HAP-1 (cell line): ENCODE measurements around the gene ZBTB3.
A peak's percentile ranks its signal among the peaks of the same experiment; 100 is the strongest.
"Not testable (repeated sequence)": the region's sequence is repeated elsewhere in the genome, so short reads cannot be mapped to it uniquely, and the experiment has no call there.

Experiments
- DNase-seq, 2 experiments: peaks; one replicate each; pipeline ENCODE4 v3.0.0-alpha.2; 2016 to 2020; ENCODE audit warnings: low spot score in 2 of 2
- H3K27me3 ChIP-seq: fragments of 250-450 bp; sonication (Bioruptor Pico); 2 replicates; pipeline ENCODE4 v1.5.1; 2020; ENCODE audit warnings: low read depth, mild to moderate bottlenecking, moderate library complexity
- H3K36me3 ChIP-seq: fragments of 250-450 bp; sonication (Bioruptor Pico); replicated peaks from 2 replicates; pipeline ENCODE4 v1.5.1; 2020; ENCODE audit warnings: mild to moderate bottlenecking
- H3K4me1 ChIP-seq: fragments of 250-450 bp; sonication (Bioruptor Pico); 2 replicates; pipeline ENCODE4 v1.5.1; 2020; ENCODE audit warnings: mild to moderate bottlenecking
- H3K4me3 ChIP-seq: fragments of 250-450 bp; sonication (Bioruptor Pico); 2 replicates; pipeline ENCODE4 v1.5.1; 2020; ENCODE audit warnings: mild to moderate bottlenecking, moderate library complexity
- H3K9me3 ChIP-seq: fragments of 250-450 bp; sonication (Bioruptor Pico); 2 replicates; pipeline ENCODE4 v1.5.1; 2020; ENCODE audit warnings: mild to moderate bottlenecking, moderate library complexity
- in situ Hi-C: fragments of 300-500 bp; cut with MboI; formaldehyde crosslinking; loops from 3 replicates; pipeline ENCODE4 v1.14.3; 2020; ENCODE audit warnings: low sequenced_read_pairs, inconsistent platforms, mixed read lengths

ZBTB3 gene

DNA sequence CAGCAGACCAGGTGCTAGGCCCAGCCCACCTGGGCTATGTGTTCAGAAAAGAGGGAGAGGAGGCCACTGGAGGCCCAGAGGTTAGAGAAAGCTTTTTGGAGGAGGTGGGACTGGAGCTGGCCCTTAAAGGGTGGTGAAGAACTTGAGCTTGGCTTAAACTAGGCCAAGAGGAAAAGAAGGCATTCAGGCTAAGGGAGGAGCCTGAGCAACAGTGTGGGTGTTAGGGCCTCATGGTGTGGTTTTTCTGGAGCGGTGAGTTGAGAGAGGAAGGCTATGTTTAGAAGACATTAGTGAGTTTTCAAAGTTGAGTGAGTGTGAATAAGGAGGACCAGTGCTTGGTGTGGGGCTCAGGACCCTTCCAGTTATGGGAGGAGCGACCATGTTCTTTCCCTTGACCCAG, 23.4 kb upstream of the ZBTB3 start:
- H3K9me3 ChIP-seq: no peaks in the 10 kb centered on the region
- no peak overlapping the region for H3K4me3 ChIP-seq
- no peaks in the 10 kb centered on the region for H3K4me1 ChIP-seq
- DNase-seq: no peak
- peaks cover 28% of the 10 kb centered on the region for H3K36me3 ChIP-seq
- in situ Hi-C loops: no loop called here
- H3K27me3 ChIP-seq: no peaks in the 10 kb centered on the region

DNA sequence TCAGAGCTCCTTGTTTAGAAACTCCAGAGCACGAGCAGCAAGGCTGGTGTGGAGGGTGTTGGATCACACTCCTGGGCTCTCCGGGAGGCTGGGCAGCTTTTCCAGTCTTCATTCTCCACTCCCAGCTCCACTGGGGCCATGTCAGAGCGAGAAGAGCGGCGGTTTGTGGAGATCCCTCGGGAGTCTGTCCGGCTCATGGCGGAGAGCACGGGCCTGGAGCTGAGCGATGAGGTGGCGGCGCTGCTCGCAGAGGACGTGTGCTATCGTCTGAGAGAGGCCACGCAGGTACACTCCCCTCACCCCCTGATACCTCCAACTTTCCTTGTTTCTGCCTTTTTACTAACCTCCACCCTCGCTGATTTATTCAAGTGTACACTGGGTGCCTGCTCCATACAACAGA, 21.7 kb upstream of the ZBTB3 start:
- Histone ChIP-seq H3K36me3 (peaks cover 21% of the 10 kb centered on the region; the same call in 1 of the 2 replicates), H3K27me3 (no peaks in the 10 kb centered on the region), H3K9me3 (no peaks in the 10 kb centered on the region), H3K4me1 (peaks cover 9% of the 10 kb centered on the region), H3K4me3 (no peak overlapping the region)
- DNase-seq: no peak
- in situ Hi-C loops: no loop called here

GRCh38 chr11:62774407-62774806, 20.4 kb upstream of the ZBTB3 start:
- H3K27me3 ChIP-seq: no peaks in the 10 kb centered on the region
- in situ Hi-C loops: no loop called here
- peaks cover 17% of the 10 kb centered on the region for H3K4me1 ChIP-seq
- no peaks in the 10 kb centered on the region for H3K9me3 ChIP-seq
- H3K36me3 ChIP-seq: peaks cover 19% of the 10 kb centered on the region; the same call in 1 of the 2 replicates
- no peak for DNase-seq
- no peak overlapping the region for H3K4me3 ChIP-seq

- DNase-seq: peak; percentile 99
- Histone ChIP-seq H3K4me1 (peaks cover 17% of the 10 kb centered on the region), H3K36me3 (peaks cover 15% of the 10 kb centered on the region), H3K27me3 (no peaks in the 10 kb centered on the region), H3K9me3 (no peaks in the 10 kb centered on the region), H3K4me3 (peak within 1 kb of the TSS; percentile 52)
- in situ Hi-C loops: no loop called here
These were observed 17.4 kb upstream of the ZBTB3 start, which contains the start of gene TAF6L for GRCh38 chr11:62771144-62772021. Gene TAF6L (plus strand): TSS chr11:62771396. CDS start chr11:62775784, 4,388 bp downstream.

DNA sequence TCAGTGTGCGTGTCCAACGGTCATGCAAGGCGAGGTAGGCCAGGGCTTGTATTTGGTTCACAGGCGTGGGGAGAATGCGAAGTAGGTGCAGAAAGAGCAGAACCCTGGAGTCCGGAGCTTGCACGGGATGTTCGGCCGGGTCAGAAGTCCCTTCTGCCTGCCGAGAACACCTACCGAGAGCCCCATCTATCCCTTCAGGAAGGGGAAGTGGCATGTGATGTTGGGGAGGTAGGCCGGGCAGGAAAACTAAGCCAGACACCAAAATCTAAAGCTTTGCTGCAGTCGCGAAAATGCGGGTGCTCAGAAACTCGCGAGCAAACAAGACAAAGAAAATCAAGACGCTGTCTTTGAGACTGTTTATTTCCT, 16.8 kb upstream of the ZBTB3 start:
- Histone ChIP-seq H3K4me3 (peak overlapping the region; percentile 52), H3K36me3 (peaks cover 9% of the 10 kb centered on the region), H3K27me3 (no peaks in the 10 kb centered on the region), H3K9me3 (no peaks in the 10 kb centered on the region), H3K4me1 (peaks cover 17% of the 10 kb centered on the region)
- in situ Hi-C loops: no loop called here
- peak in 1 of 2 experiments; percentile 38 for DNase-seq

GRCh38 chr11:62760867-62761227, 6.9 kb upstream of the ZBTB3 start:
- H3K9me3 ChIP-seq, H3K36me3 ChIP-seq, in situ Hi-C loops, H3K27me3 ChIP-seq: not testable (repeated sequence)
- Histone ChIP-seq H3K4me1 (peaks cover 11% of the 10 kb centered on the region), H3K4me3 (peak overlapping the region; percentile 91)
- peak in 1 of 2 experiments; percentile 39 for DNase-seq

- no peak overlapping the region for H3K4me3 ChIP-seq
- in situ Hi-C loops: no loop called here
- H3K4me1 ChIP-seq: peaks cover 14% of the 10 kb centered on the region
- peaks cover 3% of the 10 kb centered on the region; the same call in 1 of the 2 replicates for H3K36me3 ChIP-seq
- no peak for DNase-seq
- H3K27me3 ChIP-seq: no peaks in the 10 kb centered on the region
- H3K9me3 ChIP-seq: no peaks in the 10 kb centered on the region
These were observed 4.2 kb upstream of the ZBTB3 start for GRCh38 chr11:62757846-62758788.

GRCh38 chr11:62755086-62755615, 1.2 kb upstream of the ZBTB3 start:
- no peak for DNase-seq
- Histone ChIP-seq H3K4me1 (peaks cover 3% of the 10 kb centered on the region; the same call in 1 of the 2 replicates), H3K27me3 (no peaks in the 10 kb centered on the region), H3K36me3 (peaks cover 15% of the 10 kb centered on the region), H3K9me3 (no peaks in the 10 kb centered on the region), H3K4me3 (no peak overlapping the region)
- in situ Hi-C loops: no loop called here

- in situ Hi-C loops: no loop called here
- Histone ChIP-seq H3K9me3 (no peaks in the 10 kb centered on the region), H3K27me3 (no peaks in the 10 kb centered on the region), H3K4me3 (peak overlapping the region; percentile 89), H3K4me1 (peaks cover 8% of the 10 kb centered on the region), H3K36me3 (peaks cover 15% of the 10 kb centered on the region)
- no peak for DNase-seq
These were observed 795 bp downstream of the ZBTB3 start for GRCh38 chr11:62752994-62753735.

DNA sequence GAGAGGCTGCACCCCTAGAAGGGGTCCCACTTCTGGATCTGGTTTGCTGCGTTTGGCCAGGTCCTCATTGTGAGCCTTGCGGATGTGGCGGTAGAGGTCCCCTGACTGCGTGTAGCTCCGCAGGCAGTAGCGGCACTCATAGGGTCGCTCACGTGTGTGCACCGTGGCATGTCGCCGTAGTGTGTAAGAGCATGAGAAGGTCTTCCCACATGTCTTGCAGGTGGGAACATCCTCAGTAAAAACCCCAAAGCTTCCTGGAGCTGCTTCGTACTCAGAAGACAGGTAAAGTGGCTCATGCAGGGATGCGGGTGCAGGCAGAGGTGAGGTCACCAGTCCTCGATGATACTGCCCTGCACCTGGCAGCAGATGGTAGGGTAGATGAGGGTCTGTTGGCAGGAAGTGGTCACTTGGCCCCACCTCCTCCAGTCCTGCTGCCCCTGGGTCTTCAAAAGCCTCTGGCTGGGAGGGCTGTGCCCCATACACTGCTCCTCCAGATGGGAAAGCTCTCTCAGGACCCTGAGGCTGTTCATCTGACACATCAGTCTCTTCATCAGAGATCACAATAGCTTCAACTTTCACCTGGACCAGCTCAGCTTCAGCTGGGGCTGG, 1.7 kb downstream of the ZBTB3 start:
- Histone ChIP-seq H3K27me3 (no peaks in the 10 kb centered on the region), H3K36me3 (peaks cover 15% of the 10 kb centered on the region), H3K4me1 (peaks cover 17% of the 10 kb centered on the region), H3K9me3 (no peaks in the 10 kb centered on the region), H3K4me3 (no peak overlapping the region)
- no peak for DNase-seq
- in situ Hi-C loops: no loop called here

GRCh38 chr11:62749931-62750330, 4.0 kb downstream of the ZBTB3 start:
- Histone ChIP-seq H3K36me3 (peaks cover 15% of the 10 kb centered on the region), H3K4me1 (peaks cover 17% of the 10 kb centered on the region)
- DNase-seq, H3K27me3 ChIP-seq, in situ Hi-C loops, H3K4me3 ChIP-seq, H3K9me3 ChIP-seq: not testable (repeated sequence)

GRCh38 chr11:62747475-62748160, 6.3 kb downstream of the ZBTB3 start:
- H3K27me3 ChIP-seq: no peaks in the 10 kb centered on the region
- peaks cover 8% of the 10 kb centered on the region for H3K36me3 ChIP-seq
- peaks cover 14% of the 10 kb centered on the region for H3K4me1 ChIP-seq
- no peaks in the 10 kb centered on the region for H3K9me3 ChIP-seq
- no peak for DNase-seq
- in situ Hi-C loops: no loop called here
- H3K4me3 ChIP-seq: no peak overlapping the region
